Gastroesophageal sphincter (tissue), 4 donors: ENCODE results near the gene LDAF1. TPM values are rescaled to one million over a fixed set of nuclear protein-coding genes. Genes with fewer than 3 reads are reported as not detected.
"Not testable (repeated sequence)": the region's sequence is repeated elsewhere in the genome, so short reads cannot be mapped to it uniquely, and the experiment has no call there.

Experiments
- ATAC-seq: fragments of 150-250 bp; one replicate; pipeline ENCODE4 v1.9.1; 2016; ENCODE audit warnings: mild to moderate bottlenecking, moderate library complexity
- H3K27ac ChIP-seq, 4 donors: fragments of 200-600 bp; sonication (generic) in 3 of 4; 1 replicate in 3 of 4; 2 replicates in 1 of 4; pipeline ENCODE4 v1.5.1; 2016 to 2019
- H3K27me3 ChIP-seq: fragments of 200-600 bp; sonication (generic); one replicate; pipeline ENCODE4 v1.5.1; 2019
- H3K36me3 ChIP-seq, 2 donors: fragments of 200-600 bp; sonication (generic); one replicate each; pipeline ENCODE4 v1.5.1; 2019; ENCODE audit warnings: control low read depth in 1 of 2
- H3K4me1 ChIP-seq, 3 donors: fragments of 200-600 bp; sonication (generic); 1 replicate in 2 of 3; 2 replicates in 1 of 3; pipeline ENCODE4 v1.5.1; 2016 to 2019; ENCODE audit warnings: control low read depth in 2 of 3
- H3K4me3 ChIP-seq, 2 donors: fragments of 200-600 bp; sonication (generic); one replicate each; pipeline ENCODE4 v1.5.1; 2019; ENCODE audit warnings: mild to moderate bottlenecking in 1 of 2, moderate library complexity in 1 of 2
- H3K9me3 ChIP-seq, 3 donors: fragments of 200-600 bp; sonication (generic); one replicate each; pipeline ENCODE4 v1.5.1; 2017 to 2019; ENCODE audit warnings: control low read depth in 2 of 3
- EP300 ChIP-seq: sonication (generic); formaldehyde crosslinking; IDR thresholded peaks from one replicate; pipeline ENCODE4 v1.6.1; 2017; ENCODE audit warnings: antibody characterized with exemption, mild to moderate bottlenecking
- POLR2A ChIP-seq, 2 donors: fragments of 450-650 bp; IDR thresholded peaks; one replicate each; pipeline ENCODE4 v1.6.1; 2017; ENCODE audit warnings: antibody characterized with exemption in 2 of 2, mild to moderate bottlenecking in 2 of 2, moderate library complexity in 1 of 2
- POLR2AphosphoS5 ChIP-seq: sonication (generic); formaldehyde crosslinking; IDR thresholded peaks from one replicate; pipeline ENCODE4 v1.6.1; 2017; ENCODE audit warnings: antibody characterized with exemption
- WGBS, 2 donors: methylation state at CpG; one replicate each; pipeline ENCODE4 v1.1.5; 2018; ENCODE audit warnings: low coverage in 1 of 2; 5-methylcytosine and 5-hydroxymethylcytosine counted together
- total RNA-seq, 4 donors: library from RNA; depleted of rRNA; stranded (reverse); fragments of >200 nt; gene quantifications; one replicate each; pipeline ENCODE4 v1.1.0, GENCODE V29; 2016
- TF ChIP-seq, protein P1 (sequence below), 4 experiments: fragments of 200-600 bp in 2 of 4; fragments of 450-650 bp in 2 of 4; sonication (generic) in 1 of 4; IDR thresholded peaks; one replicate each; pipeline ENCODE4 v1.5.1; 2017 to 2019; ENCODE audit warnings: antibody characterized with exemption in 4 of 4, mild to moderate bottlenecking in 2 of 4, moderate library complexity in 2 of 4

Gene LDAF1
- total RNA-seq, 4 donors from 2014 or later = 126 to 170 (median 143) TPM

DNA sequence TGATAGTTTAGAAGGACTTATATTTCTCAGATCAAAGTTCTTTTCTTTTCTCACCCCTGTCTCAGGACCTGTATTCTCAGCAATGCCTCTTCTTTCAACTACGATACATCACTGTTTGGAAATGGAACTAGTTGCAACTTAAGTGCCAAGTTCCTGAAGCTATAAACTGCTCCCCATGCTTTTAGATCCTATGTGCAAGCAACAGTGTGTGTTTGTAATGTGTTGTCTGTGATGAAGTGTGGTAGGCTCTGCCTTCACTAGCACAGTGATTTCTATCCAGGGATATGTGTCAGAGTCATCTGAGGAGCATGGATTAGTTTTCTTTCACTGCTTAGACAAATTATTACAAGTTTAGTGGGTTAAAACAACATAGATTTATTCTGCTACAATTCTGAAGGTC lies 34.5 kb downstream of the LDAF1 start:
- ATAC-seq = no peak
- Histone ChIP-seq H3K4me3 (no peak overlapping the region), H3K27me3 (no peaks in the 10 kb centered on the region), H3K36me3 (no peaks in the 10 kb centered on the region), H3K9me3 (no peaks in the 10 kb centered on the region), H3K27ac (no peak overlapping the region), H3K4me1 (peaks cover 0 to 7% (median 0%) of the 10 kb centered on the region in 3 donors)
- 60 to 63% methylated on average over 1 of the region's 1 CpG for WGBS, 2 donors
- no peak for TF ChIP-seq POLR2A (IDR thresholded peaks at IDR 0.05)

- no peak overlapping the region for H3K27ac ChIP-seq
- TF ChIP-seq POLR2AphosphoS5 (no peak), POLR2A (IDR thresholded peaks at IDR 0.05) (no peak), EP300 (no peak)
- TF ChIP-seq, protein P1, sequence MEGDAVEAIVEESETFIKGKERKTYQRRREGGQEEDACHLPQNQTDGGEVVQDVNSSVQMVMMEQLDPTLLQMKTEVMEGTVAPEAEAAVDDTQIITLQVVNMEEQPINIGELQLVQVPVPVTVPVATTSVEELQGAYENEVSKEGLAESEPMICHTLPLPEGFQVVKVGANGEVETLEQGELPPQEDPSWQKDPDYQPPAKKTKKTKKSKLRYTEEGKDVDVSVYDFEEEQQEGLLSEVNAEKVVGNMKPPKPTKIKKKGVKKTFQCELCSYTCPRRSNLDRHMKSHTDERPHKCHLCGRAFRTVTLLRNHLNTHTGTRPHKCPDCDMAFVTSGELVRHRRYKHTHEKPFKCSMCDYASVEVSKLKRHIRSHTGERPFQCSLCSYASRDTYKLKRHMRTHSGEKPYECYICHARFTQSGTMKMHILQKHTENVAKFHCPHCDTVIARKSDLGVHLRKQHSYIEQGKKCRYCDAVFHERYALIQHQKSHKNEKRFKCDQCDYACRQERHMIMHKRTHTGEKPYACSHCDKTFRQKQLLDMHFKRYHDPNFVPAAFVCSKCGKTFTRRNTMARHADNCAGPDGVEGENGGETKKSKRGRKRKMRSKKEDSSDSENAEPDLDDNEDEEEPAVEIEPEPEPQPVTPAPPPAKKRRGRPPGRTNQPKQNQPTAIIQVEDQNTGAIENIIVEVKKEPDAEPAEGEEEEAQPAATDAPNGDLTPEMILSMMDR (IDR thresholded peaks at IDR 0.05) = no peak
- 40 to 43% methylated on average over 4 to 5 of the region's 6 CpGs for WGBS, 2 donors
Measured at GRCh38 chr16:21194771-21195301, 36.4 kb downstream of the LDAF1 start.

DNA sequence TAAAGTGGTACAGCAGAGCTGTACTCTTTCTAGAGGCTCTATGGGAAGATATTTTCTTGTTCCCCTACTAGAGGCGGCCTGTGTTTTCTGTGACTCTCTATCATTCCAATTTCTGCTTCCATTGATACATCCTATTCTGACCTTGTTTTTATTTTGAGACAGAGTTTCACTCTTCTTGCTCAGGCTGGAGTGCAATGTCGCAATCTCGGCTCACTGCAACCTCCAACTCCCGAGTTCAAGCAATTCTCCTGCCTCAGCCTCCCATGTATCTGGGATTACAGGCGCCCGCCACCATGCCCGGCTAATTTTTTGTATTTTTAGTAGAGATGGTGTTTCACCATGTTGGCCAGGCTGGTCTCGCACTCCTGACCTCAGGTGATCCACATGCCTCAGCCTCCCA lies 36.9 kb downstream of the LDAF1 start:
- H3K36me3 ChIP-seq, H3K27me3 ChIP-seq, ATAC-seq, H3K27ac ChIP-seq, H3K4me1 ChIP-seq, H3K9me3 ChIP-seq, H3K4me3 ChIP-seq: not testable (repeated sequence)
- 90 to 100% methylated on average over 2 to 4 of the region's 8 CpGs for WGBS, 2 donors

More at GRCh38 chr16:21194771-21195301, 36.4 kb downstream of the LDAF1 start:
- H3K4me3 ChIP-seq = no peak overlapping the region
- no peaks in the 10 kb centered on the region for H3K4me1 ChIP-seq
- ATAC-seq = no peak
- peaks cover 5% of the 10 kb centered on the region for H3K27me3 ChIP-seq
- no peaks in the 10 kb centered on the region for H3K9me3 ChIP-seq
- no peaks in the 10 kb centered on the region for H3K36me3 ChIP-seq

DNA sequence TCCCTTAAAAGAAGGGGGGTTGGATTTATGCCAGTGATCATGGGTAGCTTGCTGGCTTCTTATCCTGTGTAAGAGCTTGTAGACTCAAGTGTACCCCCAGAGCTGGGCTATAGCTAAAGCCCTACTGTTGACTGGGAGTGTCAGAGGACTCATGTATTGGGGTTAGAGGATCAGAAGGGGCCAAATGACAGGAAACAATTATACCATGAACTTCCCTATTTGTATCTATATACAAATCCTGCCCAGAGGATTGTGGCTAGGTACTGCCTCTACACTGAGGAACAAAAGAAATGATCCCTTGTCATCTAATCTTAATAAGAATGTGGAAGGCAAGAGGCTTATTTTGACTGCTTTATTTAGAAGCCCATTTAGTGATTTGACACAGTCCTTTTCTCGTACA lies 38.6 kb downstream of the LDAF1 start:
- Histone ChIP-seq H3K27ac (no peak overlapping the region), H3K36me3 (no peaks in the 10 kb centered on the region), H3K27me3 (peaks cover 14% of the 10 kb centered on the region), H3K4me1 (no peaks in the 10 kb centered on the region), H3K9me3 (no peaks in the 10 kb centered on the region), H3K4me3 (no peak overlapping the region)
- TF ChIP-seq POLR2AphosphoS5 (no peak), POLR2A (IDR thresholded peaks at IDR 0.05) (no peak), EP300 (no peak)
- TF ChIP-seq, protein P1 (IDR thresholded peaks at IDR 0.05) = no peak
- 80% methylated on average over 1 of the region's 1 CpG; no CpG with 5 or more reads in 1 of the 2 donors for WGBS, 2 donors
- no peak for ATAC-seq

- Histone ChIP-seq H3K4me1 (no peaks in the 10 kb centered on the region), H3K9me3 (no peaks in the 10 kb centered on the region), H3K27me3 (peaks cover 14% of the 10 kb centered on the region), H3K36me3 (no peaks in the 10 kb centered on the region), H3K27ac (no peak overlapping the region), H3K4me3 (no peak overlapping the region)
- TF ChIP-seq EP300 (no peak), POLR2AphosphoS5 (no peak), POLR2A (IDR thresholded peaks at IDR 0.05) (no peak)
- TF ChIP-seq, protein P1 (IDR thresholded peaks at IDR 0.05) = no peak
- no peak for ATAC-seq
- WGBS, 2 donors = 60% methylated on average over 2 to 3 of the region's 3 CpGs
Measured at GRCh38 chr16:21197621-21198020, 39.1 kb downstream of the LDAF1 start.

- no peak for ATAC-seq
- no peaks in the 10 kb centered on the region for H3K4me1 ChIP-seq
- H3K27ac ChIP-seq = no peak overlapping the region
- no peaks in the 10 kb centered on the region for H3K36me3 ChIP-seq
- no peaks in the 10 kb centered on the region for H3K9me3 ChIP-seq
- 74 to 82% methylated on average over 4 to 5 of the region's 5 CpGs for WGBS, 2 donors
- peaks cover 14% of the 10 kb centered on the region for H3K27me3 ChIP-seq
- no peak overlapping the region for H3K4me3 ChIP-seq
- TF ChIP-seq, protein P1 (IDR thresholded peaks at IDR 0.05) = no peak
- TF ChIP-seq POLR2AphosphoS5 (no peak), EP300 (no peak), POLR2A (IDR thresholded peaks at IDR 0.05) (no peak)
Measured at GRCh38 chr16:21199607-21200218, 41.2 kb downstream of the LDAF1 start.
